Esophagus muscularis mucosa (tissue), 4 donors: Measurements from ENCODE around the gene MYO9B. TPM values are rescaled to one million over a fixed set of nuclear protein-coding genes. Genes with fewer than 3 reads are reported as not detected.

Experiments used
- DNase-seq: peaks from one replicate; pipeline ENCODE4 v3.0.0-alpha.2; 2017; ENCODE audit errors: extremely low spot score
- H3K27ac ChIP-seq, 4 donors: fragments of 200-600 bp; sonication (generic); replicated peaks in 1 of 4; 1 replicate in 3 of 4; 2 replicates in 1 of 4; pipeline ENCODE4 v1.5.1; 2016 to 2019; ENCODE audit warnings: mild to moderate bottlenecking in 1 of 4
- H3K27me3 ChIP-seq, 4 donors: fragments of 200-600 bp; sonication (generic); one replicate each; pipeline versions ENCODE4 v1.5.1 to v1.6.0; 2016 to 2019
- H3K36me3 ChIP-seq, 4 donors: fragments of 200-600 bp; sonication (generic); one replicate each; pipeline ENCODE4 v1.5.1; 2016 to 2019
- H3K4me1 ChIP-seq, 4 donors: fragments of 200-600 bp; sonication (generic); one replicate each; pipeline ENCODE4 v1.5.1; 2016 to 2019
- H3K4me3 ChIP-seq, 4 donors: fragments of 200-600 bp; sonication (generic); 1 replicate in 2 of 4; 2 replicates in 2 of 4; pipeline ENCODE4 v1.5.1; 2016 to 2019; ENCODE audit warnings: mild to moderate bottlenecking in 4 of 4, moderate library complexity in 1 of 4
- H3K9me3 ChIP-seq, 4 donors: fragments of 200-600 bp; sonication (generic); 1 replicate in 3 of 4; 2 replicates in 1 of 4; pipeline ENCODE4 v1.5.1; 2016 to 2019
- CTCF ChIP-seq, 3 experiments: fragments of 200-600 bp in 2 of 3; fragments of 450-650 bp in 1 of 3; sonication (generic) in 2 of 3; IDR thresholded peaks; one replicate each; pipeline ENCODE4 v1.5.1; 2017 to 2019; ENCODE audit warnings: antibody characterized with exemption in 3 of 3, mild to moderate bottlenecking in 2 of 3, moderate library complexity in 1 of 3
- EP300 ChIP-seq: sonication (generic); formaldehyde crosslinking; IDR thresholded peaks from one replicate; pipeline ENCODE4 v1.6.1; 2017; ENCODE audit warnings: antibody characterized with exemption
- POLR2A ChIP-seq: fragments of 450-650 bp; IDR thresholded peaks from one replicate; pipeline ENCODE4 v1.6.1; 2017; ENCODE audit warnings: antibody characterized with exemption, moderate library complexity, mild to moderate bottlenecking, low read depth
- POLR2AphosphoS5 ChIP-seq, 2 donors: sonication (generic); formaldehyde crosslinking; IDR thresholded peaks; one replicate each; pipeline ENCODE4 v1.6.1; 2017; ENCODE audit warnings: antibody characterized with exemption in 2 of 2
- WGBS: methylation state at CpG from one replicate; pipeline ENCODE4 v1.1.5; 2018; 5-methylcytosine and 5-hydroxymethylcytosine counted together
- intact Hi-C: fragments of 100-400 bp; cut with DNase I; formaldehyde crosslinking; loops from one replicate; pipeline ENCODE4 v1.15.1; 2023
- total RNA-seq, 4 donors: library from RNA; depleted of rRNA; stranded (reverse); fragments of >200 nt; gene quantifications; one replicate each; pipeline versions ENCODE4 v1.1.0 to v1.2.1, GENCODE V29; 2016

Gene MYO9B
- total RNA-seq, 4 donors from 2014 or later: 52.6 to 73.3 (median 57.7) TPM

GRCh38 chr19:17109300-17109699 lies 33.7 kb downstream of the MYO9B start:
- Histone ChIP-seq H3K4me1 (peaks cover 37 to 66% (median 59%) of the 10 kb centered on the region in 4 donors), H3K9me3 (no peaks in the 10 kb centered on the region), H3K4me3 (no peak overlapping the region), H3K36me3 (peaks cover 7 to 50% (median 29%) of the 10 kb centered on the region in 4 donors), H3K27ac (peak overlapping the region; percentile 77 to 87 (median 80)), H3K27me3 (no peaks in the 10 kb centered on the region)
- no peak for DNase-seq
- WGBS: 92% methylated on average over 9 of the region's 9 CpGs
- TF ChIP-seq CTCF (IDR thresholded peaks at IDR 0.05): no peak
- TF ChIP-seq POLR2A: no peak
- TF ChIP-seq POLR2AphosphoS5 (IDR thresholded peaks at IDR 0.05): no peak
- no peak for TF ChIP-seq EP300
- intact Hi-C loops: no loop called here

GRCh38 chr19:17109962-17110598 lies 34.5 kb downstream of the MYO9B start:
- Histone ChIP-seq H3K9me3 (no peaks in the 10 kb centered on the region), H3K27me3 (no peaks in the 10 kb centered on the region), H3K27ac (peak overlapping the region; percentile 38 to 87 (median 80)), H3K36me3 (peaks cover 0 to 45% (median 25%) of the 10 kb centered on the region in 4 donors), H3K4me1 (peaks cover 37 to 74% (median 61%) of the 10 kb centered on the region in 4 donors), H3K4me3 (no peak overlapping the region)
- 74% methylated on average over 26 of the region's 26 CpGs for WGBS
- intact Hi-C loops: no loop called here
- TF ChIP-seq CTCF (IDR thresholded peaks at IDR 0.05): no peak
- no peak for DNase-seq

GRCh38 chr19:17110599-17110966 lies 35.0 kb downstream of the MYO9B start:
- Histone ChIP-seq H3K4me3 (no peak overlapping the region), H3K9me3 (no peaks in the 10 kb centered on the region), H3K27me3 (no peaks in the 10 kb centered on the region), H3K27ac (peak overlapping the region; percentile 24 to 50 (median 42)), H3K4me1 (peaks cover 37 to 70% (median 57%) of the 10 kb centered on the region in 4 donors), H3K36me3 (peaks cover 0 to 40% (median 22%) of the 10 kb centered on the region in 4 donors)
- intact Hi-C loops: no loop called here
- 91% methylated on average over 10 of the region's 10 CpGs for WGBS
- TF ChIP-seq POLR2AphosphoS5 (IDR thresholded peaks at IDR 0.05) (no peak), CTCF (IDR thresholded peaks at IDR 0.05) (no peak), POLR2A (no peak), EP300 (no peak)
- DNase-seq: no peak

- 94% methylated on average over 3 of the region's 3 CpGs for WGBS
Measured at GRCh38 chr19:17111766-17112165, 36.2 kb downstream of the MYO9B start.

More at GRCh38 chr19:17111766-17112165, 36.2 kb downstream of the MYO9B start:
- peaks cover 37 to 68% (median 56%) of the 10 kb centered on the region in 4 donors for H3K4me1 ChIP-seq
- no peak for TF ChIP-seq EP300
- no peak for TF ChIP-seq POLR2A
- TF ChIP-seq CTCF (IDR thresholded peaks at IDR 0.05): no peak
- TF ChIP-seq POLR2AphosphoS5 (IDR thresholded peaks at IDR 0.05): no peak
- H3K27ac ChIP-seq: no peak overlapping the region
- no peaks in the 10 kb centered on the region for H3K9me3 ChIP-seq
- peaks cover 0 to 31% (median 13%) of the 10 kb centered on the region in 4 donors for H3K36me3 ChIP-seq
- intact Hi-C loops: no loop called here
- no peak overlapping the region for H3K4me3 ChIP-seq
- no peak for DNase-seq
- no peaks in the 10 kb centered on the region for H3K27me3 ChIP-seq
